T1000 (cell line): Measurements from ENCODE around the gene GPR27.

ENCODE experiments used
- DNase-seq: peaks from one replicate; lab custom pipeline; 2025; ENCODE audit warnings: mixed read lengths; lab: John Stamatoyannopoulos, UW

GPR27 gene

DNA sequence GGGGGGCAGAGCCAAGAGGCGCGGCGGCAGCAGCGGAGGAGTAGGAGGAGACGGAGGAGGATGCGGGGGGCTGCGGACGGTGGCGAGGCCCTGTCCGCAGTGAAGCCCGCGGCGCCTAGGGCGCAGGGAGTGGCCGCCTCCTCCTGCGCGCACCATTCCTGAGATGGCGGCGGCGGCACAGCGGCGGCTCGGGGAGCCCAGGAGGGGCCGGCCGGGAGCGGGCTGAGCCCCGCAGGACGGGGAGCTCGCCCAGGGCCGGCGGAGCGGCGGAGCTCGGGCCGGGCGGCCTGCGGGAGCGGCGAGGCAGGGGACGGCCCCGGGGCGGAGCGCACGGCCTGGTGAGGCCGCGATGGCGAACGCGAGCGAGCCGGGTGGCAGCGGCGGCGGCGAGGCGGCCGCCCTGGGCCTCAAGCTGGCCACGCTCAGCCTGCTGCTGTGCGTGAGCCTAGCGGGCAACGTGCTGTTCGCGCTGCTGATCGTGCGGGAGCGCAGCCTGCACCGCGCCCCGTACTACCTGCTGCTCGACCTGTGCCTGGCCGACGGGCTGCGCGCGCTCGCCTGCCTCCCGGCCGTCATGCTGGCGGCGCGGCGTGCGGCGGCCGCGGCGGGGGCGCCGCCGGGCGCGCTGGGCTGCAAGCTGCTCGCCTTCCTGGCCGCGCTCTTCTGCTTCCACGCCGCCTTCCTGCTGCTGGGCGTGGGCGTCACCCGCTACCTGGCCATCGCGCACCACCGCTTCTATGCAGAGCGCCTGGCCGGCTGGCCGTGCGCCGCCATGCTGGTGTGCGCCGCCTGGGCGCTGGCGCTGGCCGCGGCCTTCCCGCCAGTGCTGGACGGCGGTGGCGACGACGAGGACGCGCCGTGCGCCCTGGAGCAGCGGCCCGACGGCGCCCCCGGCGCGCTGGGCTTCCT is at the start of gene GPR27:
GPR27 (plus strand) TSS at position 155 of the 909 bp plus-strand sequence; CDS start at position 350, 195 bp downstream.
- DNase-seq, result peak; percentile 25

GRCh38 chr3:71704915-71705314 is 48.7 kb upstream of the GPR27 start:
- no peak for DNase-seq

- DNase-seq, result no peak
These were observed 48.0 kb upstream of the GPR27 start for GRCh38 chr3:71705681-71706080.

- no peak for DNase-seq
These were observed 46.1 kb upstream of the GPR27 start for GRCh38 chr3:71707595-71707994.

GRCh38 chr3:71708476-71709105 is 45.1 kb upstream of the GPR27 start:
- no peak for DNase-seq

- DNase-seq, result no peak
These were observed 43.6 kb upstream of the GPR27 start for GRCh38 chr3:71709908-71710511.

GRCh38 chr3:71710906-71711494 is 42.7 kb upstream of the GPR27 start:
- DNase-seq, result no peak

DNA sequence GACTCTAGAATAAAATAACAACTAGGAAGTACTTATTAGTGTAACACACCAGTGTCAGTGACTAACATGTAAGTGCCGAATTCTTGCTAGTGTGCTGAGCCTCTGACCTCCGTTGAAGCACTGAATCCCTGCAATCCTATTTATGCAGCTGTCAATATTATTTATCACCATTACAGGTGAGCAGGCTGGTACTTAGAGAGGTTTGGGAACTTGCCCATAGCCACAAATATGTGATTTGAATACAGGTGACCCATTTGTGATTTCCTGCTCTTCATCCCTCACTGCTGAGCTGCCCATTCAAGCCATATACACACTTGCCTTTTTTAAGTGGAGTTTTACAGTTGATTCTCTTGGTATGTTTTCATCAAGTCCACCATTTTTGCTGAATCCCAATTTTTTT is 40.6 kb upstream of the GPR27 start:
- no peak for DNase-seq

- DNase-seq, result no peak
These were observed 39.1 kb upstream of the GPR27 start for GRCh38 chr3:71714595-71714994.

DNA sequence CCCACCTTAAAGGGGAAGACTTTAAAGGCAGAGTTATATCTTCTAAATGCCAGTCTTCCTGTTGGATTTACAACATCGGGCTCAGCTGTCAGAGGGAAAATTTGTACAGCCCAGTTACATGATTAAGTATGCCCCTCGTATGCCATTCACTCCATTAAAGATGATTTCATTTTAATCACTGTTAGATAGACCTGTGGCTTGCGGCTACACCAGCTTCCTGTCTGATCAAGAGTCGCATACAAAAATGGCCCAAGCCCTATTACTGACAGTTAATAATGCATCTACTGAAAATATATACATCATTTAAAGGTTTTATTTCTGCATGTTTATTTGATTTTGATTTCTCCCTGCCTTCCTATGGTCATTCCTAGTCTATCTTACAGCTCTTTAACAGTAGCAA is 35.6 kb upstream of the GPR27 start:
- no peak for DNase-seq

DNA sequence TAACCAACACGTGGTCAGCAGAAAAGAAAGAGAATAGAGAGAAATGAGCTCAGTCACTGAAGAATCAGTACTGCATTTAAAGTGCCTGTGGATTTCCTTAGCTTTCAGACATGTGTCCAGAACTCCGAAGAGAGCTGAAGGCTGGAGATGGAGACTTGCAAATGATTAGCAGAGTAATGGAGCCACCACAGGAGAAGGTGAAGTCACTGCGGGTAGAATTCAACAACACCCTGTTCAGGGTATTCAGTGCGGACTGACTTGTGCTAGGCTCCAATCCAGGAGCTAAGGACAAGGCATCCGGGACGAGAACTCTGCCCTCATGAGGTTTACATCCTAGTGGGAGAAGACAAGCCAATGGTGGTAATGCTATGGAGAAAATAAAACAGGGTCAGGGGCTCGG is 32.7 kb upstream of the GPR27 start:
- no peak for DNase-seq

- DNase-seq, result no peak
These were observed 32.0 kb upstream of the GPR27 start for GRCh38 chr3:71721651-71722157.

GRCh38 chr3:71722693-71723092 is 31.0 kb upstream of the GPR27 start:
- no peak for DNase-seq

DNA sequence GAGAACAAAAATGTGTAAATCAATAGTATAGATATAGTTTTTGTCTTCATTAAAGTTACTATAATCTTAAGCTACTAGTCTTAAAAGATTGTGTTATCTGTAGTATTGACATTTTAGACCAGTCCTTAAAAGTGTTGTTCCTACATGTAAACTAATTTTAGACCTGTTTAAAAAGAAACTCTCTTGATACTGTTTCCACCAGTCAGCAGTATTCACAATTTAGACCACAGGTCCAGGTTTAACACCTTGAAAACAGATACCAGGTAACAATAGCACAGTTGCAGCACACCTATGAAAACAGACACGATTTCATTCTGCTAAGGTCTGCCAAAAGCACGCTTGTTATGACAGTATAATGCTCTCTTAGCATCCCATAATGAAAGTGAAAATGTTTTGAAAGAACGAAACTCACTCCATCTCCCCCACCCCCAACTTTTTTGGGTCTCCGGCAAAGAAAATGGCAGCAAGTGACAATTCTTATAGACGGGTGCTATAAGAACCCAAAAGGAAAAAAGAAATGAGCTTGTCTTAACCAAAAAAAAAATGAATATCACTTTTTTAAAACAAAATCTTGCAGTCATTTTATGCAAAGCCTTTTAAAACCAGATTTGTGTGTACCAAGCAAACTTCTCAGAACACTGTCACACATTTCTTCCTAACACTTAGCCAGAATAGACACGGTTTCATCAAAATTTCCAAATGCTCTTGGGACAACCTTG is 30.0 kb upstream of the GPR27 start:
- no peak for DNase-seq

GRCh38 chr3:71724171-71724453 is 29.5 kb upstream of the GPR27 start:
- no peak for DNase-seq

DNA sequence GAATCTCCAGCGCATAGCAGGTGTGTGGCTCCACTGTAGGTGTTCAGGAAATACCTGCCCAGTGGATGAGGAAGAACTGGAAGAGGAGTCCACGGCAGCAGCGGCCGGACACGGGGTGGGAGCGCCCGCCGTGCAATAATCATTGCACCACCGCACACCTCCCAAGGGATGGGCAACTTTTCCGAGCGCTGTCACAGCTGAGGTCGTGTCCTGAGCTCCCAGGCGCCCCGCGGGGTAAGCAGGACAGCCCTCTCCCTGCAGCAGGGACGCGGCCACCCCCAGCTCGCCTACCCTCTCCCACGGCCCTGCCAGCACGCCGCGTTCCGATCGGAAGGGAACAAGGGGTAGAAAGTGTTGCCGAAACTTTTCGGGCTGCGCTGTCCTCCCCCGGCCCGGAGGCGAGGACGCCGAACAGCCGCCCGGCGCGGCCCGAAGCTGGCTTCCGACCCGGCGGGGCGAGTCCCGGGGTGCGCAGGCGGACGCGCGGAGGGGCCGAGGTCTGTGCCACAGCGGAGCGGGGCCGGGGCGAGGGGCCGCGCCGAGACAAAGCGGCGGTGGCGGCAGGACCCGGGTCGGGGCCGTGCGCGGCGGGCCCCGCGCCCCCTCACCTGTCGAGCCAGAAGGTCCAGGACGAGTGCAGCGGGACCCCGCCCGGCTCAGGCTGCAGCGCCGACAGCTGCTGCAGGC is 28.9 kb upstream of the GPR27 start:
- DNase-seq, result no peak

DNA sequence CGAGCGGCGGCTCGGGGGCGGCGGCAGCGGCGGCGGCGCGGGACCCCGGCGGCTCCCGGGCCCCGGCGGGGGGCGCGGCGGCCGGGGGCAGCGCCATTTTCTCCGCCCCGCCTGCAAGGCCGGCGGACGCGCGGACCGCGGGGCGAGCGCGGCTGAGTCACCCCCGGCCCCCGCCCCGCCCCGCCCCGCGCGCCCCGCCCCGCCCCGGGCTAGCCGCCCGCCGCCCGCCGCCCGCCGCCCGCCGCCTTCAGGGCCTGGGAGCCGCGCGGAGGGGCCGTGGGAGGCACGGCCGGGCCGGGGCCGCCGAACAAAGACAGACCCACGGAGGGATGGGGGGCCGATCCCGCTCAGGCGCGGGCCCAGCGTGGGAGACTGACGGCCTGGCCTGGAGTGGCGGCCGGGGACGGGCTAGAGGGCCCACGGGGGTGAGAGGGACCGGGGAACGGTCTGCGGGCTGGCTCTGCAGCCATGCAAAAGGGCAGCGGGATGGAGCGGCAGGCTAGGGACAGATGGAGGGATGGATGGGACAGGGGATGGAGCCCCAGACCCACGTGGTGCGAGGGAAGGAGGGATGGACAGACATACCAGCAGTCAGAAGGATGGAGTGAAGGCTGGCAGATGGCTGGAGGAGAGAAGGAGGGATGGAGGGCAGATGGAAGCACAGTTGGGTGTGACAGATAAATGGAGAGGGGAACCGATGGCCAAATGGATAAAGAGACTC is 28.2 kb upstream of the GPR27 start, which contains the start of gene EIF4E3:
EIF4E3 (minus strand) TSS at position 132 of the 721 bp plus-strand sequence; CDS start at position 97, 35 bp downstream.
- DNase-seq, result no peak

DNA sequence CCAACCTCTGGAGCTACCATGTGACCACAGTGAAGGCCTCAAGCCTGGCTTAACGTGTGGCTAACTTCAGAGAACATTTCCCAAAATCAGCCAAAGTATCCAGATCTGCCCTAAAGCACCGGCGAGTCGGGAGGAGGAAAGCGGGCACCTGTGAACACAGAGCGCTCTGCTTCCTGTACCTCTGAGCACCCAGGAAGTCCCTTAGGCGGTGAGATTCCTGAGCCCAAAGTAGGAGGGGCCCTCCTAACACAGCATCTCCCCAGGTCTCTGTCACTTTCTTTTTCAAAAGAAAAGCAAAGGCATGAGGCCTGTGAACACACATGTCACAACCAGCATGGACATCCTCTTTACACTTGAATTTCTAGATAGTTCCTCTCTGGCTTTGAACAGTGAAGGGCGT is 27.5 kb upstream of the GPR27 start:
- no peak for DNase-seq

DNA sequence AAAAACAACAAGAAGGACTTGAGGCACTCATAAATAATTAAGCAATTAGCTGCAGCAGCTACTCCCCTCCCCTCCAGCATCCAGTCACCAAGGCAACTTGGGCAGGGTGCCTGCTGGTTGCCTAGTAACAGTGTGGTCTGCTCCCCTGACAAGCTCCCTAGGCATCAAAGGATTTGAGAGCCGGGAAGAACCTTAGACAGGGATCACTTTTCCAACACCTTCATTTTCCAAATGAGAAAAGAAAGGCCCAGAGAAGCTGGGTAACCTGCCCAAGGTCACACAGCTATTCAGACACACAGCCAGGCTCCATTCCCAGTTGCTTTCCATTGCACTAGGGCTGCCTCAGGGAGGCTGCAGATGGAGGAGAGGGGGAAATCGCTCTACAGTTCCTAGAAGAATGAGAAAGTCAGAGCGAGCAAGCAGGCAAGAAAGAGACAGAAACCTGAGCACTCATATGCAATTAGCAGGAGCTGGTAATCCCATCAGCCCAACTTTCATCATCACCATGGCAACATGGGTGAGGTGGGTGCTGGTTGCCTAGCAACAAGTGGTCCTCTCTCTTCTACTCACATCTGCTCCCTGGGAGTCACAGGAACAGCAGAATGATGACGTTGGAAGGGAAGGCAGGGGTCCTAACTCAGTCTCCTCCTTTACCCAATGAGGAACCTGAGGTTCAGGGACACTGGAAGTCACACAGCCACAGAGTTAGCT is 24.9 kb upstream of the GPR27 start:
- DNase-seq, result no peak

- DNase-seq, result no peak
These were observed 21.0 kb upstream of the GPR27 start for GRCh38 chr3:71732637-71733036.
